ENCODE measurements around the gene SMIM15.
"Not testable (repeated sequence)": the region's sequence is repeated elsewhere in the genome, so short reads cannot be mapped to it uniquely, and the experiment has no call there.

The SMIM15 gene

GRCh38 chr5:61162010-61162831 is at the start of gene SMIM15:
TSS of gene SMIM15 (minus strand) at chr5:61162468. CDS start at chr5:61160171, 2,297 bp downstream.
- peak; percentile 22 for DNase-seq

GRCh38 chr5:61207884-61208283 is 45.6 kb upstream of the SMIM15 start:
- no peak for DNase-seq

- DNase-seq = no peak
These were observed 42.7 kb upstream of the SMIM15 start for GRCh38 chr5:61205013-61205412.

GRCh38 chr5:61202213-61202612 is 39.9 kb upstream of the SMIM15 start:
- DNase-seq = no peak

- no peak for DNase-seq
These were observed 38.4 kb upstream of the SMIM15 start for GRCh38 chr5:61200582-61201155.

GRCh38 chr5:61198606-61199005 is 36.3 kb upstream of the SMIM15 start:
- no peak for DNase-seq

- not testable (repeated sequence) for DNase-seq
These were observed 25.6 kb upstream of the SMIM15 start for GRCh38 chr5:61187826-61188225.

GRCh38 chr5:61187352-61187751 is 25.1 kb upstream of the SMIM15 start:
- DNase-seq = not testable (repeated sequence)

GRCh38 chr5:61186634-61187033 is 24.4 kb upstream of the SMIM15 start:
- DNase-seq = no peak

- DNase-seq = no peak
These were observed 22.4 kb upstream of the SMIM15 start for GRCh38 chr5:61184708-61185107.

- no peak for DNase-seq
These were observed 21.3 kb upstream of the SMIM15 start for GRCh38 chr5:61183538-61183937.

GRCh38 chr5:61182449-61182848 is 20.2 kb upstream of the SMIM15 start:
- no peak for DNase-seq

GRCh38 chr5:61180886-61181285 is 18.6 kb upstream of the SMIM15 start:
- no peak for DNase-seq

GRCh38 chr5:61178702-61179101 is 16.4 kb upstream of the SMIM15 start:
- DNase-seq = no peak

- no peak for DNase-seq
These were observed 15.4 kb upstream of the SMIM15 start for GRCh38 chr5:61177716-61178115.

GRCh38 chr5:61177070-61177469 is 14.8 kb upstream of the SMIM15 start:
- no peak for DNase-seq

GRCh38 chr5:61176631-61177030 is 14.4 kb upstream of the SMIM15 start:
- DNase-seq = no peak

GRCh38 chr5:61171479-61171878 is 9.2 kb upstream of the SMIM15 start:
- DNase-seq = no peak

GRCh38 chr5:61168951-61169350 is 6.7 kb upstream of the SMIM15 start:
- DNase-seq = no peak

GRCh38 chr5:61167382-61167781 is 5.1 kb upstream of the SMIM15 start:
- DNase-seq = no peak

GRCh38 chr5:61163905-61164304 is 1.6 kb upstream of the SMIM15 start:
- no peak for DNase-seq

GRCh38 chr5:61162832-61163567 is 732 bp upstream of the SMIM15 start:
- no peak for DNase-seq

- DNase-seq = no peak
These were observed 1.8 kb downstream of the SMIM15 start for GRCh38 chr5:61160497-61160896.

GRCh38 chr5:61159836-61160235 is 2.4 kb downstream of the SMIM15 start:
- no peak for DNase-seq
